Renal cortex interstitium (tissue), 11 donors: Measurements from ENCODE around the gene CD200R1. TPM values are rescaled to one million over a fixed set of nuclear protein-coding genes. Genes with fewer than 3 reads are reported as not detected.
"Not testable (repeated sequence)": the region's sequence is repeated elsewhere in the genome, so short reads cannot be mapped to it uniquely, and the experiment has no call there.

Experiments used
- DNase-seq, 11 donors: peaks; one replicate each; pipeline ENCODE4 v3.0.0-alpha.2; 2013; ENCODE audit warnings: low read depth in 9 of 11, low spot score in 4 of 11; ENCODE audit errors: extremely low read depth in 1 of 11
- polyA plus RNA-seq, 3 donors: library from polyadenylated mRNA; unstranded; fragments of 120-200 nt; gene quantifications; one replicate each; pipeline ENCODE4 v1.2.1, GENCODE V29; 2013; ENCODE audit not compliant: insufficient read length in 3 of 3

CD200R1 gene
- polyA plus RNA-seq, 3 donors, result 0.98 to 1.4 (median 1.0) TPM

DNA sequence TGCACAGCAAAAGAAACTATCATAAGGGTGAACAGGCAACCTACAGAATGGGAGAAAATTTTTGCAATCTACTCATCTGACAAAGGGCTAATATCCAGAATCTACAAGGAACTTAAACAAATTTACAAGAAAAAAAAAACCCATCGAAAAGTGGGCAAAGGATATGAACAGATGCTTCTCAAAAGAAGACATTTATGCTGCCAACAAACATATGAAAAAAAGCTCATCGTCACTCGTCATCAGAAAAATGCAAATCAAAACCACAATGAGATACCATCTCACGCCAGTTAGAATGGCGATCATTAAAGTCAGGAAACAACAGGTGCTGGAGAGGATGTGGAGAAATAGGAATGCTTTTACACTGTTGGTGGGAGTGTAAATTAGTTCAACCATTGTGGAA lies 55.4 kb downstream of the CD200R1 start:
- DNase-seq, result not testable (repeated sequence)

DNA sequence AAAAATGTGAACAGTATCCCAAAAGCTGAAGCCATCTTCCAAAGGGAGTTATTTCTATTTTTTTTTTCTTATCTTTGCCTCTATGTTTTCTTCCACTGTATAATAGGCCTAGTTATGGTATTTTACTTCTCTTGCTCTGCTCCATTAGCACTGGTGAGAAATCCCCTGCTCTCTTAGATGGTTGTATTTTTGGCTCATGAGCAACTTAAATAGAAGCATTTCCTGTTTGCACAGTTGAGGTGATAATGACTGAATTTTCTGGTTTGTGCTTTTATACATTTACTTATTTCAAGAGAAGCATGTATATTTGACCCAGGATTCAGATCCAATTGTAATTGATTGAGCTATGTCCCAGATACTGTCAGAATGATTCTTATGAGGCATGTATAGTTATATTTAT lies 66.7 kb downstream of the CD200R1 start:
- no peak for DNase-seq

- DNase-seq, result no peak
These were observed 70.1 kb downstream of the CD200R1 start for GRCh38 chr3:112904786-112905185.

DNA sequence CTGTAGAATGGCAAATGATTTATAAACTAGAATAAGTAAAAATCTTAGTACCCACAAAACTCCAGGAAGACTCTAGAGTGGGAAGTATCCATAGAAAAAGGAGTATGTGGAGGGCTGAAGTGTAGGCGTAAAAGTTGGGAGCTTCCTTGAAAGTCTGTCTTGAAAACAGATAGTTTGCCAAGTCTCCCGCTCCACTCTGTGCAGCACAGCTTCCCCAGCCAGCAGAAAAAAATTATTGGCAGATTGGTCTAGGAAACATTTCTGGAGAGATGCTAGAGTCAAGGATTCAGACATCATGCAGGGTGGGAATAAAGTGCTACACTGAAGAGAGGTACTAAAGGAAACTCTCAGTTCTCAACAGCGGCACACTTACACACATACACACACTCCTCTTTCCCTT lies 74.8 kb downstream of the CD200R1 start:
- no peak for DNase-seq

DNA sequence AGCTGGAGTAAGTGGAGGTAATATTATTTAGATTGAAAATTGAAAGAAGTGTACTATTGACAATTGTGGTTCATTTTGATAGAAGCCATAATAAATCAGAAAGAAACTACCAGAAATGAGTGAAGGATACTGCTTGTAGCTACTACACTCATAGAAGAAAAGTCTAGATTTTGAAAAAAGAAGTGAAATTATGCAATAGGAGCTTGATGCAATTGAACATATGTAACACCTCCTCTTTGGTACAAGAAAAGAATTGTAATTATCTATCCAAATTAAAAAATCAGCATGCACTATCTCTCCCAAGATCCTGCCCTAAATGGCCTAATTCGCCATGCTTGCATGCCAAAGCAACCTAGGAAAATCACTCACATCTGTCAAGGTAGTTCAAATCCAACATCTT lies 77.1 kb downstream of the CD200R1 start:
- DNase-seq, result no peak

GRCh38 chr3:112894258-112894657 lies 80.6 kb downstream of the CD200R1 start:
- DNase-seq, result no peak

DNA sequence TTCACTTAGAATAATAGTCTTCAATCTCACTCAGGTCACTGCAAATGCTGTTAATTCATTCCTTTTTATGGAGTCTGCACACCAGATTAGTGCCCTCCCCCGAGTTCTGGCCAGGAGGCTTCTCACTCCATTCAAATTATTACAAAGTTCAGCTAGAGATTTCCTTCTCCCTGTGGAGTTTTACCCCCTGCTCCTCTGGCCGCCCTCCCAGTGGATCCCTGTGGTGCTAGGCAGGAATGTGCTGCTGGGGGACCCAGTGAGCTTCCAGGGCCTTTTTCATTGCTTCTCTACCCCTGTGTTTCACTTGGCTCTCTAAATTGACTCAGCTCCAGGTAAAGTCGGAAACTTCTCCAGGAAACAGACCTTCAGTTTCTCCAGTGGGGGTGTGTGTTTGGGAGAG lies 85.5 kb downstream of the CD200R1 start:
- DNase-seq, result no peak

DNA sequence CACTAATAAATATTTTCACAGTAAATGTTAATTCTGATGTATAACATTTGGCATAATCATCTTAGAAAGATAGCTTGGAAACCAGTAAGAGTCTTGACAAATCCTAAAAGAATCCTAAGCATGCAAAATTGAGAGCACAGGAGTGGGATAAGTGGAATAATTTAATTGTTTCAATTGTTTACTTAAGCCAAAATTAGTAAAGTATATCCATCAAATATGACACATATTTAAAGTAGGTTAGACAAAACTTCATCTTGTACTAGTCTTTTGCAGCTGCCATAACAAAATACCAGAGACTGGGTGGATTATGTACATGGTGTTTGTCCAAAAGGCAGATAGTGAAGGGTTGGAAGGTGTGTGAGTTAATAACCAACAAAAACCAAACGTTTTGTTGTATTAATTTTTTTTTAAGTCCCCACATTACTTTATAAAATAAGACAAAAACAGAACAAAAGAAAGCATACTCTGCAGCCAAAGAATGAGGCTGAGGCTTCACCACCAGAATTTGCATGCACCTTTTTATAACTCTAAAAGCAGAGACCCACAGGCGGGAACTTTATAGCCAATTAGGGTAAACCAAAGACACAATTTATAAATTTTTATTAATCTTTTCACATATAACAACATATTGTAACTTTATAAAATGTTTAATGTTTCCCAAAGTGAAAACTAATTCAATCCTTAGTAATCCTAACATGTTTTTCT lies 86.4 kb downstream of the CD200R1 start:
- no peak for DNase-seq

DNA sequence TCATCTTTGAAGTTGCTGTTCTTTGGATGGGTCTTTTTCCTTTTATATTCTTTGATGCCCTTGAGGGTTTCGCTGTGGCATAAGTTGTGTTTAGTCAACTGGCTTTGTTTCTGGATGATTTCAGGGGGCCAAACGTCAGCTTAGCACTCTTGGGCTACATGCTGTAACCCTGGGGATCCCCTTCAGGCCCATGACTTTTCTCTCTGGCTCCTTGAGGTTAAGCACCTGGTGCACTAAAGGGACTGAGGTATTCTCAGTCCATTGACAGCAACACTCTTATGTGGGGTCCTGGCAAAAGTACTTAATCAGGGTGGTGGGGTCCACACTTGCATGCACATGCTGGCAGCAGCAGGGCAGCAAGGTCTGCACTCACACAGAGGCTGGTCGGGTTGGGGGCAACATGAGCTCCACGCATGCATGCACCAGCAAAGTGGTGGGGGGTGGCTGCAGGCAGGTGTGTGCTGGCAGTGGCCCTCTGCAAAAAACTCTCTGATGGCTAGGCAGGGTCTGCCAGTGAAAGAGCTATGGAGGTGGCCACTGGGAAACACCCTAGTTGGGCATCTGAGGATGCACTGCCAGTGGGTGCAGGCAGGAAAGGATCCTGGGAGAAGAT lies 90.1 kb downstream of the CD200R1 start:
- no peak for DNase-seq

DNA sequence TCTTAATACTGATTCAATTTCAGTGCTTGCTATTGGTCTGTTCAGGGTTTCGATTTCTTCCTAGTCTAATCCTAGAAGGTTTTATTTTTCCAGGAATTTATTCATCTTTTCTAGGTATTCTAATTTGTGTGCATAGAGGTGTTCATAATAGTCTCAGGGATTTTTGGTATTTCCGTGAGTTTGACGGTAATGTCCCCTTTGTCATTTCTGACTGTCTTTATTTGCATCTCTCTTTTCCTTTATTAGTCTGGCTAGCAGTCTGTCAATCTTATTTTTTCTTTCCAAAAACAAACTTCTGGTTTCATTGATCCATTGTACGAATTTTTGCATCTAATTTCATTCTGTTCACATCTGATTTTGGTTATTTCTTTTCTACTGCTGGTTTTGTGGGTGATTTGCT lies 93.0 kb downstream of the CD200R1 start:
- DNase-seq, result no peak

DNA sequence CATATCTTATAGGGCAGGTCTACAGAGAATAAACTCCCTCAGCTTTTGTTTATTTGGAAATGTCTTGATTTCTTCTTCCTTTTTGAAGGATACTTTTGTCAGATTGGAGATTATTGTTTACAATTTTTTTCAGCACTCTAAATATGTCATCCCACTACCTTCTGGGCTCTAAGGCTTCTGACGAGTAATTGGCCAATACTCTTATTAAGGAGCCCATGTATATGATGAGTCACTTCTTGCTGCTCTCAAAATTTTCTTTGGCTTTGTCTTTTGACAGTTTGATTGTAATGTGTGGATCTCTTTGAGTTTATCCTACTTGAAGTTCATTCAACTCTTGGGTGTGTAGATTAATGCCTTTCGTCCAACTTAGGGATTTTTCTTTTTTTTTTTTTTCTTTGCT lies 99.3 kb downstream of the CD200R1 start:
- no peak for DNase-seq

DNA sequence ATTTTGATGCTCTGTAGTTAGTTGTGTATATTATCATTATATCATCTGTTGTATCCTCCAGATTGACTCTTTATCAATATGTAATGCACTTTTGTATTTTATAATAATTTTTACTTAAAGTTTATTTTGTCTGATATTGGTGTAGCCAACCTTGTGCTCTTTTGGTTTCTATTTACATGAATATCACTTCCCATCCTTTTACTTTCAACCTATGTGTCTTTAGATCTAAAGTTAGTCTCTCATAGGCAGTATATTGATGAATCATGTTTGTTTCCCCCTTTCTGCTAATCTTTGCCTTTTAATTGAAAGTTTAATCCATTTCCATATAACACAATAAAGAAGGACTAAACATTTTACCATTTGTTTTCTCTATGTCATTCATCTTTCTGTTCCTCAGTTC lies 100.2 kb downstream of the CD200R1 start:
- DNase-seq, result no peak

GRCh38 chr3:112873632-112874031 lies 101.3 kb downstream of the CD200R1 start:
- DNase-seq, result no peak

- no peak for DNase-seq
These were observed 103.2 kb downstream of the CD200R1 start for GRCh38 chr3:112871735-112872134.

Other genes starting within 250 kb of the CD200R1 start
- not detected for gene CD200R1L, start 128.2 kb downstream of the CD200R1 start, polyA plus RNA-seq
- gene GTPBP8, start 15.9 kb upstream of the CD200R1 start, polyA plus RNA-seq, result 10 to 100 TPM; 23.0 to 27.1 (median 26.0) TPM
- 10 to 100 TPM; 31.4 to 33.3 (median 32.8) TPM for gene BOC, start 236.5 kb upstream of the CD200R1 start, polyA plus RNA-seq